Breast epithelium (tissue), 3 donors: Measurements from ENCODE around the gene MLF2.

Experiments
- CTCF ChIP-seq, 3 donors: fragments of 450-650 bp; IDR thresholded peaks; one replicate each; pipeline ENCODE4 v1.5.1; 2016 to 2017; ENCODE audit warnings: antibody characterized with exemption in 3 of 3, mild to moderate bottlenecking in 3 of 3, moderate library complexity in 3 of 3
- POLR2AphosphoS5 ChIP-seq, 3 donors: sonication (generic); formaldehyde crosslinking; IDR thresholded peaks; one replicate each; pipeline ENCODE4 v1.6.1; 2017; ENCODE audit warnings: antibody characterized with exemption in 3 of 3

GRCh38 chr12:6724409-6724797 lies 28.5 kb downstream of the MLF2 start:
- no peak for TF ChIP-seq CTCF (IDR thresholded peaks at IDR 0.05)
- TF ChIP-seq POLR2AphosphoS5 (IDR thresholded peaks at IDR 0.05): no peak
